HEK293 (cell line): ENCODE measurements around the gene SPAG8.

Experiments used
- IKZF3 ChIP-seq: fragments of 450-650 bp; IDR thresholded peaks from 2 replicates; pipeline ENCODE4 v1.5.0; 2018; ENCODE audit warnings: missing biosample characterization, mild to moderate bottlenecking, missing genetic modification characterization, moderate library complexity
- KLF7 ChIP-seq: fragments of 450-650 bp; formaldehyde crosslinking; IDR thresholded peaks from 2 replicates; pipeline ENCODE4 v1.5.1; 2016; ENCODE audit warnings: missing biosample characterization, missing genetic modification characterization, borderline replicate concordance
- YY1 ChIP-seq: fragments of 450-650 bp; formaldehyde crosslinking; IDR thresholded peaks from 2 replicates; pipeline ENCODE4 v1.5.1; 2018; ENCODE audit warnings: missing biosample characterization, missing genetic modification characterization
- ZNF10 ChIP-seq: fragments of 450-650 bp; formaldehyde crosslinking; IDR thresholded peaks from 2 replicates; pipeline ENCODE4 v1.5.1; 2017; ENCODE audit warnings: missing biosample characterization, missing genetic modification characterization
- ZNF146 ChIP-seq: fragments of 450-650 bp; formaldehyde crosslinking; IDR thresholded peaks from 2 replicates; pipeline ENCODE4 v1.5.1; 2016; ENCODE audit warnings: missing biosample characterization, missing genetic modification characterization
- TF ChIP-seq, protein P1 (sequence below): fragments of 450-650 bp; formaldehyde crosslinking; IDR thresholded peaks from 2 replicates; pipeline ENCODE4 v1.5.1; 2016; ENCODE audit warnings: missing biosample characterization, missing genetic modification characterization
- TF ChIP-seq, protein P2 (sequence below): fragments of 450-650 bp; formaldehyde crosslinking; IDR thresholded peaks from 2 replicates; pipeline ENCODE4 v1.5.1; 2016; ENCODE audit warnings: missing biosample characterization, missing genetic modification characterization

DNA sequence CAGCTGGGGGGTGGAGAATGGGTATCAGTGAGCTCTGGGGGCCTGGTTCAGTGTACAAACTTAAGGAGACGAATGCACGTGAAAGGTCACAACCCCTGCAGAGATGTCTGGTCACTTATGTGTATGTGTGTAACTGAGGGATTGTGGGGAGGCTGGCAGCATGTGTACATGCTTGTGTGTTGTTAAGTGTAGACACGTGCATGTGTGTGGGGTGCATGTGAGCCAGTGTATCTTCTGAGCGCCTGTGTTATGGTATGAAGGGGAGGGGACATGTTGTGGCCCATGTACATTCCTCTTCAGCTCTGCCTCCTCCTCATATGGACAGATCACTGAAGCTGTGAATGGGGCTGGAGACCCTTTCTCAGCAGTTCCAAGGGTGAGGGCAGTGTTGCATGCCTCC is 19.0 kb upstream of the SPAG8 start:
- TF ChIP-seq, protein P1, sequence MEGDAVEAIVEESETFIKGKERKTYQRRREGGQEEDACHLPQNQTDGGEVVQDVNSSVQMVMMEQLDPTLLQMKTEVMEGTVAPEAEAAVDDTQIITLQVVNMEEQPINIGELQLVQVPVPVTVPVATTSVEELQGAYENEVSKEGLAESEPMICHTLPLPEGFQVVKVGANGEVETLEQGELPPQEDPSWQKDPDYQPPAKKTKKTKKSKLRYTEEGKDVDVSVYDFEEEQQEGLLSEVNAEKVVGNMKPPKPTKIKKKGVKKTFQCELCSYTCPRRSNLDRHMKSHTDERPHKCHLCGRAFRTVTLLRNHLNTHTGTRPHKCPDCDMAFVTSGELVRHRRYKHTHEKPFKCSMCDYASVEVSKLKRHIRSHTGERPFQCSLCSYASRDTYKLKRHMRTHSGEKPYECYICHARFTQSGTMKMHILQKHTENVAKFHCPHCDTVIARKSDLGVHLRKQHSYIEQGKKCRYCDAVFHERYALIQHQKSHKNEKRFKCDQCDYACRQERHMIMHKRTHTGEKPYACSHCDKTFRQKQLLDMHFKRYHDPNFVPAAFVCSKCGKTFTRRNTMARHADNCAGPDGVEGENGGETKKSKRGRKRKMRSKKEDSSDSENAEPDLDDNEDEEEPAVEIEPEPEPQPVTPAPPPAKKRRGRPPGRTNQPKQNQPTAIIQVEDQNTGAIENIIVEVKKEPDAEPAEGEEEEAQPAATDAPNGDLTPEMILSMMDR (tag by site-specific recombination), result no peak
- no peak for TF ChIP-seq IKZF3 (tag by site-specific recombination)
- TF ChIP-seq YY1 (tag by site-specific recombination), result no peak
- no peak for TF ChIP-seq ZNF146 (tag by site-specific recombination)
- TF ChIP-seq, protein P2, sequence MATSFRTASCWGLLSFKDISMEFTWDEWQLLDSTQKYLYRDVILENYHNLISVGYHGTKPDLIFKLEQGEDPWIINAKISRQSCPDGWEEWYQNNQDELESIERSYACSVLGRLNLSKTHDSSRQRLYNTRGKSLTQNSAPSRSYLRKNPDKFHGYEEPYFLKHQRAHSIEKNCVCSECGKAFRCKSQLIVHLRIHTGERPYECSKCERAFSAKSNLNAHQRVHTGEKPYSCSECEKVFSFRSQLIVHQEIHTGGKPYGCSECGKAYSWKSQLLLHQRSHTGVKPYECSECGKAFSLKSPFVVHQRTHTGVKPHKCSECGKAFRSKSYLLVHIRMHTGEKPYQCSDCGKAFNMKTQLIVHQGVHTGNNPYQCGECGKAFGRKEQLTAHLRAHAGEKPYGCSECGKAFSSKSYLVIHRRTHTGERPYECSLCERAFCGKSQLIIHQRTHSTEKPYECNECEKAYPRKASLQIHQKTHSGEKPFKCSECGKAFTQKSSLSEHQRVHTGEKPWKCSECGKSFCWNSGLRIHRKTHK (tag by site-specific recombination), result no peak
- TF ChIP-seq ZNF10 (tag by site-specific recombination), result no peak
- TF ChIP-seq KLF7 (tag by site-specific recombination), result no peak
